ENCODE measurements around the gene ABLIM2.

ABLIM2 gene

GRCh38 chr4:8122746-8123145 is 35.9 kb downstream of the ABLIM2 start:
- Mint-ChIP-seq H3K27me3 (ENCODE audit: low read depth) (no peaks in the 10 kb centered on the region), H3K4me1 (ENCODE audit: low read depth) (no peaks in the 10 kb centered on the region), H3K27ac (no peak overlapping the region), H3K4me3 (no peak overlapping the region), H3K9me3 (no peaks in the 10 kb centered on the region), H3K36me3 (ENCODE audit: low read depth) (no peaks in the 10 kb centered on the region)

- Mint-ChIP-seq H3K9me3 (no peaks in the 10 kb centered on the region), H3K4me1 (ENCODE audit: low read depth) (peaks cover 1% of the 10 kb centered on the region), H3K4me3 (no peak overlapping the region), H3K27ac (no peak overlapping the region), H3K27me3 (ENCODE audit: low read depth) (no peaks in the 10 kb centered on the region), H3K36me3 (ENCODE audit: low read depth) (no peaks in the 10 kb centered on the region)
Observed at GRCh38 chr4:8121292-8122015, 37.2 kb downstream of the ABLIM2 start.

DNA sequence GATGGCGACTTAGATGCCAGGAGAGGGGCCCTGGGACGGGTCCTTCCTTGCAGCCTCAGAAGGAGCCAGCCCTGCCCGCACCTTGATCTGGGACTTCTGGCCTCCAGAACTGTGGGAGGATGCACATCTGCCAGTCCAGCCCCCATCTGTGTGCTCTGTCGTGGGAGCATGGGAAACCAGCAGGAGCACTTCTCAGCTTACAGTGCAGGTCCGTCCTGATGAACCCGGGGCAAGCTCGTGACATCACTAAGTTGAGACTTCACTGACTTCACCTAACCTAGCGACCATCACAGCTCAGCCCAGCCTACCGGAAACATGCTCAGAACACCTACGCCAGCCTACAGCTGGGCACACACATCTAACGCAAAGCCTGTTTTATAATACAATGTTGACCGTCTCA is 38.1 kb downstream of the ABLIM2 start:
- Mint-ChIP-seq H3K27ac (no peak overlapping the region), H3K4me3 (no peak overlapping the region), H3K4me1 (ENCODE audit: low read depth) (peaks cover 1% of the 10 kb centered on the region), H3K36me3 (ENCODE audit: low read depth) (no peaks in the 10 kb centered on the region), H3K27me3 (ENCODE audit: low read depth) (no peaks in the 10 kb centered on the region), H3K9me3 (no peaks in the 10 kb centered on the region)

DNA sequence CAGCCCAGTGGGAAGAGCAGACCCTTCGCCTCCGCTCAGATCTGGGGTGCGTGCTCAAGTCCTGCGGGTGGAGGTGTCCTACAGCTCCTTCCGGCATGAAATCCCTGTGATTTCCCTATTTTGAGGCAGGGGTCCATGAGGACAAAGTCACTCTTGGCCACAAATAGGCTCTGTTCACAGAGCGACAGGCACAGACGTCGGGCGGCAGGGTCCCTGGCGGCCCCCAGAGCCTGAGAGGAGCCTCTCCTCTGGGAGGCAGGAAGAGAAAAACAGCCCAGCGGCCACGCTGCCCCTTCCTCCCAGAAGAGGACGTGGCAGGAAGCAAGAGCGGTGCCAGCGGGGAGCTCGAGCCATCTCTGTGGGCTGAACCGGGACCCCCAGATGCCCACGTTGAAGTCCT is 38.7 kb downstream of the ABLIM2 start:
- Mint-ChIP-seq H3K27me3 (ENCODE audit: low read depth) (no peaks in the 10 kb centered on the region), H3K4me3 (no peak overlapping the region), H3K4me1 (ENCODE audit: low read depth) (peaks cover 1% of the 10 kb centered on the region), H3K36me3 (ENCODE audit: low read depth) (no peaks in the 10 kb centered on the region), H3K27ac (no peak overlapping the region), H3K9me3 (no peaks in the 10 kb centered on the region)

DNA sequence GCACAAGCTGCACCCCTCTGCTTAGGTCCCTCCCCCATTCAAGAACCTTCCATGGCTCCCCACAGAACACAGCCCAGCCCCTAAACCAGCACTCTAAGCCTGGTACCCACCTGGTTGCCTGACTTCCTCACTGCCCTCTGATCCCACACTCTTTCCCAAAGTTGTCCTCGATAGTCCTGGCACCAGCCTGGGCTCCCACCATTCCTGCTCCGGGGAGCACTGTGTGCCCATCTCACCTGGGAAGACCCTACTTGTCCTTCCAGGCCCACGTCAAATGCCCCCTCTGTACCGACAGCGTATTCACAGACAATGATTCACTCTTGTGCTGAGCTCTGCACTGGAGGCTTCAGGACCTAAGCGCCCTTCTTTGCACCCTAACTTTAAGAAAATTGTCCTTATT is 40.1 kb downstream of the ABLIM2 start:
- no peak overlapping the region for H3K4me3 Mint-ChIP-seq
- no peaks in the 10 kb centered on the region for H3K9me3 Mint-ChIP-seq
- H3K4me1 Mint-ChIP-seq (ENCODE audit: low read depth), result peaks cover 1% of the 10 kb centered on the region
- H3K36me3 Mint-ChIP-seq (ENCODE audit: low read depth), result no peaks in the 10 kb centered on the region
- H3K27ac Mint-ChIP-seq, result no peak overlapping the region
- no peaks in the 10 kb centered on the region for H3K27me3 Mint-ChIP-seq (ENCODE audit: low read depth)

- Mint-ChIP-seq H3K27me3 (ENCODE audit: low read depth) (no peaks in the 10 kb centered on the region), H3K27ac (no peak overlapping the region), H3K9me3 (no peaks in the 10 kb centered on the region), H3K36me3 (ENCODE audit: low read depth) (no peaks in the 10 kb centered on the region), H3K4me1 (ENCODE audit: low read depth) (peaks cover 1% of the 10 kb centered on the region), H3K4me3 (no peak overlapping the region)
Observed at GRCh38 chr4:8118035-8118434, 40.6 kb downstream of the ABLIM2 start.

DNA sequence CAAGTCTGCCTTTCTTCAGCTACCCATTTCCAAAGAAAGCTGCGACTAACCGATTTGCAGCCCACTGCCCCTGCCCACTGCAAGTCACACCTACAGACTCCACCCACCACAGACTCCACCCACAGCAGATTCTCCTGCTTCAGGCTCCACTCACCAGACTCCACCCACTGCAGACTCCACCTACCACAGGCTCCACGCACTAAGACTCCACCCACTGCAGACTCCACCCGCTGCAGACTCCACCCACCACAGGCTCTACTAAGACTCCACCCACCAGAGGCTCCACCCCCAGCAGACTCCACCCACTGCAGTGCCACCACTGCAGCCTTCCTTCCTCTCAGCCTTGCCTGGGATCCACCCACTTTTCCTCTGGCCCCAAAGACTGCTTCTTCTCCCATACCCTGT is 41.3 kb downstream of the ABLIM2 start:
- Mint-ChIP-seq H3K27me3 (ENCODE audit: low read depth) (no peaks in the 10 kb centered on the region), H3K4me1 (ENCODE audit: low read depth) (peaks cover 1% of the 10 kb centered on the region), H3K4me3 (no peak overlapping the region), H3K9me3 (no peaks in the 10 kb centered on the region), H3K27ac (no peak overlapping the region), H3K36me3 (ENCODE audit: low read depth) (no peaks in the 10 kb centered on the region)

GRCh38 chr4:8115916-8116315 is 42.7 kb downstream of the ABLIM2 start:
- Mint-ChIP-seq H3K4me3 (no peak overlapping the region), H3K27ac (no peak overlapping the region), H3K27me3 (ENCODE audit: low read depth) (no peaks in the 10 kb centered on the region), H3K36me3 (ENCODE audit: low read depth) (no peaks in the 10 kb centered on the region), H3K9me3 (no peaks in the 10 kb centered on the region), H3K4me1 (ENCODE audit: low read depth) (peaks cover 1% of the 10 kb centered on the region)

- Mint-ChIP-seq H3K4me1 (ENCODE audit: low read depth) (peaks cover 1% of the 10 kb centered on the region), H3K36me3 (ENCODE audit: low read depth) (no peaks in the 10 kb centered on the region), H3K9me3 (no peaks in the 10 kb centered on the region), H3K4me3 (no peak overlapping the region), H3K27ac (no peak overlapping the region), H3K27me3 (ENCODE audit: low read depth) (no peaks in the 10 kb centered on the region)
Observed at GRCh38 chr4:8115203-8115520, 43.5 kb downstream of the ABLIM2 start.

DNA sequence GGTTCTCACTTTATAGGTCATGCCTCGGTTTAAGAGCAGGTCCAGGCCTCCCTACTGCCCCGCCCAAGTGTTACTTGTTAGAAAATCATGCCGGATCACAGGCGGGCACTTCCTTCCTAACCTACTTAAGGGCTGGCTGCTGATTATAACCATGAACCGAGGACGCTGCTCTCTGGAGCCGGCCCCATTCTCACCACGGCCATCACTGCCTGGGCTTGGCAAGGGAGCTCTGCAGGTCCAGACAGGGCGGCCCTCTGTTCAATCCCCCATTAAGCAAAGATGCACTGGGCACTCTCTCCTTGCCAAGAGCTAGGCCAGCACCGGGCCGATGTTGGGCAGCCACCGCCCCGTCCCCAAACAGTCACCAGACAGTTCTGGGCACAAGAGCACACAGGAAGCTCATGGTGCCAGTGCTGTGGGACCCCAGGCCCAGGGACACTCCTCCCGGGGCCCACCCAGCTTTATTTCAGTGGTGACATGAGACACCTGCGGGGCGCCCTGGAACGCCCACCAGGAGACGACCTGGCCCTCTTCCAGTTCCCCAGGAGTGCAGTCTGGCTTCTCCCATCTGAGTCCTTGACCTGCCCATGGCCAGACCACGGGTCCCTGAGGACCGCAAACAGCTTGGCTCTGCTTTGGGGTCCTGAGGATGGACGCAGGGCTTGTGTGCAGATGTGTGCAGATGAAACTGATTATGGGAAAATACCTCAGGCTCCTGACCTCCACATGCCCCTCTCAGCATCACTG is 44.0 kb downstream of the ABLIM2 start:
- no peaks in the 10 kb centered on the region for H3K9me3 Mint-ChIP-seq
- H3K4me1 Mint-ChIP-seq (ENCODE audit: low read depth), result peaks cover 1% of the 10 kb centered on the region
- no peaks in the 10 kb centered on the region for H3K36me3 Mint-ChIP-seq (ENCODE audit: low read depth)
- no peak overlapping the region for H3K27ac Mint-ChIP-seq
- no peaks in the 10 kb centered on the region for H3K27me3 Mint-ChIP-seq (ENCODE audit: low read depth)
- H3K4me3 Mint-ChIP-seq, result no peak overlapping the region

- no peaks in the 10 kb centered on the region for H3K36me3 Mint-ChIP-seq (ENCODE audit: low read depth)
- no peaks in the 10 kb centered on the region for H3K27me3 Mint-ChIP-seq (ENCODE audit: low read depth)
- no peak overlapping the region for H3K27ac Mint-ChIP-seq
- no peaks in the 10 kb centered on the region for H3K9me3 Mint-ChIP-seq
- H3K4me3 Mint-ChIP-seq, result no peak overlapping the region
- peaks cover 1% of the 10 kb centered on the region for H3K4me1 Mint-ChIP-seq (ENCODE audit: low read depth)
Observed at GRCh38 chr4:8113611-8114377, 44.8 kb downstream of the ABLIM2 start.

DNA sequence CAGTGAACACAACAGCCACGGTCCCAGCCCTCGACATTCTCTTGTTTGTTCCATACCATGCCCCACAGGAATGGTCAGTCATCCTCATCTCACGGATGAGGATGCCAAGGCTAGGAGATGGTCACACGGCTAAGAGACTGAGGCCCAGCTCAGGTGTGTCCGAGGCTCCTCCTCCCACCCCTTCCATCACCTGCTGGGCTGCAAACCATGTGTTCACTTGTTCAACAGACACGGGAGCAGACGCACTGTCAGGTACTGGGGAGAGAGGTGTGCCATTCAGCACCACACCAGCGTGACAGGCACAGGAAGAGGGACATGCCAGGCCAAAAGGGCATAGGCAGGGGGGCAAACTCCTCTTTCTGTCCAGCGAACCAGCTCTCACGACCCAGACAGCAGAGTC is 45.9 kb downstream of the ABLIM2 start:
- Mint-ChIP-seq H3K4me3 (no peak overlapping the region), H3K9me3 (no peaks in the 10 kb centered on the region), H3K36me3 (ENCODE audit: low read depth) (no peaks in the 10 kb centered on the region), H3K27ac (no peak overlapping the region), H3K27me3 (ENCODE audit: low read depth) (no peaks in the 10 kb centered on the region), H3K4me1 (ENCODE audit: low read depth) (peaks cover 1% of the 10 kb centered on the region)

DNA sequence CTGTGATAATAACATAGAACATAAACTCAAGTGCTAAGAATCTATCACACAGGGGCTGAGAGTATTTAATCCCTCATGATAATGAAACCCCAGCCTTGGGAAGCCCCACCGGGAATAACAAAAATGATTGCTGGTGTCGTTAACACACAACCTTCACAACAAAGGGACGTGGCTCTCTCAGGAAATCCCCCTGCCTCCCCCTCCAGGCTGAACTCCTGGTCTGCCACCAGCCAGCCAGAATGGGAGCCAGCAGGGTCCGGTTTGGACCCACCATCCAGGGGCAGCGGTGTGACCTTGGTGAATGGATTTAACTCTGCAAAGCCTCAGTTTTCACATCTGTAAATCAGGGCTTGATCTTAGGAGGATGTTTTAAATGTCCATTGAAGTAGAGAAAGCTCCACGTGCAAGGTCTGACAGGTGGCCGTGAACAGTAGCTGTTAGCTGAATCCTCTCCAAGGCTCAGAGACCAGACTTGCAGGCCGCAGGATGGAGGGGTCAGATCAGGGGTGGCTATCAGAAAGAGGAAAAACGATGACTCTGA is 46.5 kb downstream of the ABLIM2 start:
- no peaks in the 10 kb centered on the region for H3K27me3 Mint-ChIP-seq (ENCODE audit: low read depth)
- H3K9me3 Mint-ChIP-seq, result no peaks in the 10 kb centered on the region
- peaks cover under 1% of the 10 kb centered on the region for H3K4me1 Mint-ChIP-seq (ENCODE audit: low read depth)
- no peak overlapping the region for H3K4me3 Mint-ChIP-seq
- H3K36me3 Mint-ChIP-seq (ENCODE audit: low read depth), result no peaks in the 10 kb centered on the region
- H3K27ac Mint-ChIP-seq, result no peak overlapping the region

- Mint-ChIP-seq H3K4me1 (ENCODE audit: low read depth) (no peaks in the 10 kb centered on the region), H3K36me3 (ENCODE audit: low read depth) (no peaks in the 10 kb centered on the region), H3K27ac (no peak overlapping the region), H3K4me3 (no peak overlapping the region), H3K9me3 (no peaks in the 10 kb centered on the region), H3K27me3 (ENCODE audit: low read depth) (no peaks in the 10 kb centered on the region)
Observed at GRCh38 chr4:8110071-8110986, 48.3 kb downstream of the ABLIM2 start.
